GM21576 (cell line): ENCODE data around the gene MYH9.

Source experiments
- ATAC-seq: cut with Tn5 transposase; IDR thresholded peaks from one replicate; pipeline ENCODE4 v1.9.1; 2021; ENCODE audit warnings: mild to moderate bottlenecking, moderate library complexity; ENCODE audit not compliant: unreplicated experiment

MYH9 gene

GRCh38 chr22:36369004-36369921 is 18.5 kb downstream of the MYH9 start:
- no peak for ATAC-seq

GRCh38 chr22:36368359-36368983 is 19.3 kb downstream of the MYH9 start:
- ATAC-seq = no peak

- ATAC-seq = no peak
Measured at GRCh38 chr22:36367479-36367878, 20.3 kb downstream of the MYH9 start.

GRCh38 chr22:36367066-36367465 is 20.7 kb downstream of the MYH9 start:
- no peak for ATAC-seq

- no peak for ATAC-seq
Measured at GRCh38 chr22:36366291-36366708, 21.5 kb downstream of the MYH9 start.

GRCh38 chr22:36365020-36365411 is 22.8 kb downstream of the MYH9 start:
- ATAC-seq = no peak

GRCh38 chr22:36364255-36365019 is 23.3 kb downstream of the MYH9 start:
- no peak for ATAC-seq

GRCh38 chr22:36363349-36363981 is 24.3 kb downstream of the MYH9 start:
- no peak for ATAC-seq

- ATAC-seq = no peak
Measured at GRCh38 chr22:36362932-36363331, 24.8 kb downstream of the MYH9 start.

- ATAC-seq = no peak
Measured at GRCh38 chr22:36362075-36362474, 25.7 kb downstream of the MYH9 start.

GRCh38 chr22:36360871-36361383 is 26.8 kb downstream of the MYH9 start:
- ATAC-seq = no peak

GRCh38 chr22:36360011-36360410 is 27.8 kb downstream of the MYH9 start:
- ATAC-seq = no peak

- ATAC-seq = no peak
Measured at GRCh38 chr22:36359470-36359996, 28.2 kb downstream of the MYH9 start.

- no peak for ATAC-seq
Measured at GRCh38 chr22:36358533-36359469, 29.0 kb downstream of the MYH9 start.

- ATAC-seq = no peak
Measured at GRCh38 chr22:36356708-36357624, 30.8 kb downstream of the MYH9 start.

- no peak for ATAC-seq
Measured at GRCh38 chr22:36355894-36356293, 31.9 kb downstream of the MYH9 start.

- no peak for ATAC-seq
Measured at GRCh38 chr22:36355362-36355761, 32.4 kb downstream of the MYH9 start.

- no peak for ATAC-seq
Measured at GRCh38 chr22:36352803-36353507, 34.8 kb downstream of the MYH9 start.
